ENCODE data around the gene TBCD.

Gene TBCD

GRCh38 chr17:82932518-82933310 is 180.8 kb downstream of the TBCD start:
- FAIRE-seq (no peak), DNase-seq (ENCODE audit: insufficient read length, low spot score) (no peak)

- DNase-seq (ENCODE audit: insufficient read length, low spot score) (no peak), FAIRE-seq (no peak)
Observed at GRCh38 chr17:82933911-82934310, 182.0 kb downstream of the TBCD start.

DNA sequence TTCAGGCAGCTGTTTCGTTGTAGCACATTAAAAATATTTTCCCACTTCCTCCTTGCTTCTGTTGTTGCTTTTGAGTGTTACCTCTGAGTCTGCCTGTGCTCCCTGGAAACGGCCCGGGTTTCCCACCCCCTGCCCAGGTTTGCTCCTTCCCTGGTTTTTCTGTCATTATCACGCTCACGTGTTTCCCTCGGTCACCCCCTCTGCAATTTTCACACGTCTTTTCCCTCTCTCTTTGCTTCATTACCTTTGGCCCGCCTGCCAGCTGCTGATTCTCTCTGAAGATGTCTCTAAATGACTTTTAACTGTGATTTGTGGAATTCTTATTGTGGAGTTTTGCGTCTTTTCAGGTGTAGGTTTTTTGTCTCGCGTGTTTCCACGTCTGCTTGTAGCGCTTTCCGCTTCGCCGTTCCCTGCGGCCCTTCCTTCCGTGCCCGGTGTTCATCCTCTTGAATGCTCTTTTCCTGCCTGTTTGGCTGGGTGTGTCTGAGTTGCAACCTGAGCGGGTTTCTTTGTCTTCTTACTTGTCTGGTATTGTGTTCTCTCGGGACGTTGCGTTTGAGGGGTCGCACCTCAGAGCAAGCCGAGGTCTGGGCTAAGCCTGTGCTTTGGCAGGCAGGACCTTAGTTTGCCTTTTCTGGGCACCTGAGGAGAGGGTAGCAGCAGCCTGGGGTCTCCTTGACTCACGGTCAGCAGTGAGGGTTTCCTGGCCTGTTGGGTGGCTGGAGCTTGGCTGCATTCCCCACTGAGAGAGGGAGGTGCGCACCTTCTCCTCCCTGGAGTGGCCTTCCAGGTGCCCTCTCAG is 184.3 kb downstream of the TBCD start:
- FAIRE-seq, result no peak

GRCh38 chr17:82936768-82937171 is 184.9 kb downstream of the TBCD start:
- DNase-seq (ENCODE audit: insufficient read length, low spot score), result no peak
- FAIRE-seq, result no peak

More for the DNA sequence above, 184.3 kb downstream of the TBCD start:
- DNase-seq (ENCODE audit: insufficient read length, low spot score), result no peak

DNA sequence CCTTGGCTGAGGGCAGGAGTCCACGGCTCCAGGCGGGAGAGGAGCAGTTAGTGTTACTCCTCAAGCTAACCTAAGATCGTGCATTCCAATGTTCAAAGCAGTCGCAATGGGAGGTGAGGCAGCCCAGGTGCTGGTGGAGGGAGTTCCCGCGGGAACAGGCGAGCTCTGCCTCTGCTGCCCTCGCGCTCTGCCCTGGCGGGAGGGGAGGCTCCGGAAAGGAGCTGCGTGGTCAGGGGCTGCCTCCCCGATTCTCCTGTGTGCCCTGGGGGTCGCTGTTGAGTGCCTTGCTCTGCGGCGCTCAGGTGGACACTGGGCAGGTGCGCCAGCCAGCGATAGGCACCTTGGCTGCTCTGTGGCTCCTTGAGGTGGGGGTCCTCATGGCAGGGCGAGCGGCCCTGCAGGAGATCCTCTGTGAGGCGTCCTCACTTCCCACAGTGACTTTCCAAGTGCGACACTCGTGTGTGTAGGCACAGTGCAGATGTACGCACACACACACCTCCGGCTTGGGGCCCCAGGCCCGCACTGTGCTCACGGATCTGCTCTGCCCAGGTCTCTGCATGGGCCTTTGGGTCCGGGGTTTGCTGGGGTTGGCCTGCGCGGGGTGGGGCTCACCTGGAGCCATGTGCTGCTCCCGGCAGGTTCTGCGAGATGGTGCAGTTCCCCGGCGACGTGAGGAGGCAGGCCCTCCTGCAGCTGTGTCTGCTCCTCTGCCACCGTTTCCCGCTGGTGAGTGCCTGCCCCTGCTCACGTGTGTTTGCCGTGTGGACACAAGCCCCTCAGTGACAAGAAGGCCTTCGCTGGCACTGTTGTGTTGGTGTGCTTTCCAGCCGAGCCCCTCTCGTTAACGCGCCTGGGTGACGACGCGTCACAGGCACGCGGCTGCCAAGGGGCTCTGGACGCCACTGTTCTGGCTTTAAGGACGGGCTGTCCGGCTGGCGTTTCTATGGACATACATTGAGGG is 185.8 kb downstream of the TBCD start:
- no peak for FAIRE-seq

DNA sequence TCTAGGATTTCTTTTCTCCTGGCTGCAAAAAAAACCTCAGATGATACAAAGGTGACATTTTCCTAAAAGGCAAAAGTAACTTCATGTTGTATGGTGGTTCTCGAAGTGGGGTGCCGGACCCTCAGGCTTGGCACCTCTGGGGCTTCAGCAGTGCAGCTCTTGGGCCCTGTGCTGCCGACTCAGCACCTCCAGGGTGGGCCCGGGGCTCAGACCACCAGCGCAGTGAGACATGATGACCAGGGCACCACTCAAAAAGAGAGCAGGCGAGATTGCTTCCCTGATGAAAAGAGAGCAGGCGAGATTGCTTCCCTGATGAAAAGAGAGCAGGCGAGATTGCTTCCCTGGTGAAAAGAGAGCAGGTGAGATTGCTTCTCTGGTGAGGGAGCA is 186.6 kb downstream of the TBCD start:
- no peak for DNase-seq (ENCODE audit: insufficient read length, low spot score)
- FAIRE-seq, result no peak

More for the DNA sequence above, 185.8 kb downstream of the TBCD start:
- DNase-seq (ENCODE audit: insufficient read length, low spot score), result no peak

GRCh38 chr17:82938873-82939620 is 187.2 kb downstream of the TBCD start:
- DNase-seq (ENCODE audit: insufficient read length, low spot score) (no peak), FAIRE-seq (no peak)

GRCh38 chr17:82939621-82940135 is 187.8 kb downstream of the TBCD start:
- no peak for DNase-seq (ENCODE audit: insufficient read length, low spot score)
- no peak for FAIRE-seq

DNA sequence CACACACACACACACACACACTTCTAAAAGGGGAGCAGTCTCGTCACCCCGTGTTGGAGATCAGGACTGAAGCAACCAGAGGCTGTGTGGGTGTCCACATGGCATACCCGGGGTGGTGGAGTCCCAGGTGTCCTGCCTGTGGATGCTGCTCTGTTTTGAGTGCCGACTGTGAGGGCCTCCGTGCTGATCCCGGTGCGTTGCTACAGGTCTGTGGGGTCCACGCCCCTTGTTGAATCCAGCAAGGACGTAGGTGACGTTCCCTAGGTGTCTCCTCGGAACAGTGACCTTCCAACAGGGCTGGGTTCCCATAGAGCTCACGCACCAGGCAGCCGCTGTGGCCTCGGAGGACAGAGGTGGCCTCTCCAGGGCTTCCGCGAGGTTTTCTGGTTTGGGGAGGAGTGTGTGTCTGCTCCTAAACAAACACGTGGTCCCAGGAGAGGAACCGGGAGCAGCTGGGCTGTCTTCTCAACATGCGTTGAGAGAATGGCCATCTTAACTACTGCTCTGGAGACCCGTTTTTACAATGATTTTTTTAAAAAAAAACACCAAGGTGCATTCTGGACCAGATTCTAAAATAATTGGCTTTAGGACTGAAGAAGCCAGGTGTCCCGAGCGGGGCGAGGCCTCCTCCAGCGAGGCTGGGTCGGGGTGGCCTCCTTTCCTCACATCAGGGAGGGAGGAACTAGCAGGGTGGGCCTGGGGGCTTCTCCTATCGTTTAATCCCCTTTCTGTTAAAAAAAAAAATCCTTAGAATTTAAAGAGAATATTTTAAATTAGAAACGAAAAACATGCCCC is 188.6 kb downstream of the TBCD start:
- FAIRE-seq, result no peak
- no peak for DNase-seq (ENCODE audit: insufficient read length, low spot score)

GRCh38 chr17:82941021-82942001 is 189.4 kb downstream of the TBCD start:
- FAIRE-seq (no peak), DNase-seq (ENCODE audit: insufficient read length, low spot score) (no peak)

DNA sequence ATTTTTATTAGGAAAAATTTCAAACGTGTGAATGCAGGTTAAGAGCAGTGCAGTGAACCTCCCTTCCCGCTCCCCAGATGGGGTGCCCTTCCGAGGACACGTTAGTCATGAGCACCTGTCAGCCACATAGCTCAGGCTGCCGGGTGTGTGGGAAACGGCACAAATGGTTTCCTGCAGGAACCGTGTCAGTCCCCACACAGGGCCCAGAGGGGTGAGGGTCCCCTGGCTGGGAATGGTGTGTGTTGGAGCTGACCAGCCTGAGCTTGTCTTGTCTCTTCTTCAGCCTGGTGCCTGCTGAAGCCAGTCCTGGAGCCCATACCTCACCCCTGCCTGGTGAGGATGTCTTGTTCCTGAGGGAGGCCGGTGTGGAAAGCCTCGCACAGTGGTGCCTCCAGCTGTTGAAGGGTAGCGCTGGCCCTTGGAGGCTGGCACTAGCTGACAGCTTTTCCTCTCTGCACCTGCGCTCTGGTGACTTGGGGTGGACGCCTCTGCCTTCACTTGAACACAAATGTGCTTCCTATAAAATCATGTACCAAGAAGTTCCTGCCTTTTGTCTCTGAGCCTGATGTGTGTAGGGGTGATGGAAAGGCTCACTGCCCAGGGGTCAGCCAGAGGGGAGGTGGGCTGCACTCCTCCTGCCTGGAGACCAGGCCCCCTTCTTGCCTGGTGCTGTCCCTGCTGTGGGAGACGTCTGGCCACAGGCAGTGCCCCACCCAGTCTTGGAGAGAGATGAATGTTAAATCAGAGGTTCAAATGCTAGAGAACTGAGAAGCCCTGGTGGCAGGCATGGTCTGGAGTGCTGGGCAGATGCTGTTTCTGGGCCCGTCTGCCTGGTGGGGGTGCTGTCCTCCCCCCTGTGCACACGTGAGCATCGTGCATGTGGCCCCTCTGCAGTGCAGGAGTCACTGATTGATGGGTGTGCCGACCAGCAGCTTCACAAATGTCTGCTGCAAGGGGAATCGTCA is 190.6 kb downstream of the TBCD start:
- no peak for DNase-seq (ENCODE audit: insufficient read length, low spot score)
- no peak for FAIRE-seq

DNA sequence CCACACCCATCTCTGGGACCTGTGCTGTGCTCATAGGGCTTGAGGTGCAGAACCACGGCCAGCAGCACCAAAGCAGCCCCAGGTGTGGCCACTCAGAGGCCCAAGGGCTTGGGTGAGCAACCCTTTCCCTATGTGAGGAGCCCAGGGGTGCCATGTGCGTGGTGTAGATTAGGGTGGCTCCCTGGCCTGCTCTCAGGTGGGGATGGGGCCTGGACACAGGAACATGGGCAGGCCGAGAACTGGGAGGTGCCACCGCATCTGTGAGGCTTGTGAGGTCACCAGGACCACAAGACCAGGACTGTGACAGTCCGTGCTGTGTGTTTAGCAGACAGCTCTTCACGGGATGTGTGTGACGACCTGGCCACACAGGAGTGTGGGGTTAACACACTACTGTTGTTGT is 191.5 kb downstream of the TBCD start:
- FAIRE-seq, result no peak

GRCh38 chr17:82943751-82944150 is 191.9 kb downstream of the TBCD start:
- FAIRE-seq, result no peak

More for the DNA sequence above, 191.5 kb downstream of the TBCD start:
- no peak for DNase-seq (ENCODE audit: insufficient read length, low spot score)

GRCh38 chr17:82944990-82945389 is 193.1 kb downstream of the TBCD start:
- DNase-seq (ENCODE audit: insufficient read length, low spot score) (no peak), FAIRE-seq (no peak)

More at GRCh38 chr17:82943751-82944150, 191.9 kb downstream of the TBCD start:
- DNase-seq (ENCODE audit: insufficient read length, low spot score), result no peak

- FAIRE-seq (no peak), DNase-seq (ENCODE audit: insufficient read length, low spot score) (no peak)
Observed at GRCh38 chr17:82946081-82946480, 194.2 kb downstream of the TBCD start.

- FAIRE-seq (no peak), DNase-seq (ENCODE audit: insufficient read length, low spot score) (no peak)
Observed at GRCh38 chr17:82947051-82947991, 195.5 kb downstream of the TBCD start.
